Measurements from ENCODE around the gene CIAO2B.
"Not testable (repeated sequence)": the region's sequence is repeated elsewhere in the genome, so short reads cannot be mapped to it uniquely, and the experiment has no call there.

Gene CIAO2B

DNA sequence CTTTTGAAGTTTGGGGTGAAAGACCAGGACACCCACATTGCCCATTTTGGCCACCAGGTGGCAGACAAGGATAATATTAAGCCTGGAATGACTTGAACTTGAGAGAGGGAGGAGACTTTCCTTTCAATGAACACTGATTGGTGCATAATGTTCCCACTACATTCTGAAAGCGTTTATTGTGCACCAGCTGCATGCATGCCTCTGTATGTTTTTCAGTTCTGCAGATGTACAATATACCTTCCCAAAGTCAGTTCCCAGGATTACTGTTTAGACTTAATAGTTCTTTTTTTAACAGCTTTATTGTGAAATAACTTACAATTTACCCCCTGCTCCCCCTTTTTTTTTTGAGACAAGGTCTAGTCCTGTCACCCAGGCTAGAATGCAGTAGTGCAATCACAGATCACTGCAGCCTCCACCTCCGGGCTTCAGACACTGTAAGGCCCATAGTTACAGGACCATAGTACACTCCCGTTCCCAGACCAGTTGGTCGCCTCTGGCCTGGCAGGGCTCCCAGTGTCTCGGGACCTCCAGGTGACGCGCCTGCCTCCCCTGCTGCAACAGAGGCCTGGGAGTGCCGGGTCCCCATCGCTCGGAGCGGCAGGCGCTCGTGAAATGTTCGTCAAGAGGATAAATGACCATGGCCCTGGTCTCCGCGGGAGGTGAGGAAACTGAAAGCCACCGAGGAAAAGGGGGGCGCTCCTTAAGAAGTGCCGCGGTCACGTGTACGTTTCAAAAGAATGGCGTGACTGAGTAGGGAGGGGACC, 13.3 kb upstream of the CIAO2B start:
- Histone ChIP-seq H3K4me1 (no peaks in the 10 kb centered on the region; the same call in 1 of the 2 replicates), H3K9me3 (no peaks in the 10 kb centered on the region), H3K27me3 (no peaks in the 10 kb centered on the region), H3K4me3 (ENCODE audit: low read depth, low read length) (peak overlapping the region; percentile 56), H3K36me3 (peaks cover 5% of the 10 kb centered on the region; the same call in 1 of the 2 replicates)
- TF ChIP-seq, protein P1, sequence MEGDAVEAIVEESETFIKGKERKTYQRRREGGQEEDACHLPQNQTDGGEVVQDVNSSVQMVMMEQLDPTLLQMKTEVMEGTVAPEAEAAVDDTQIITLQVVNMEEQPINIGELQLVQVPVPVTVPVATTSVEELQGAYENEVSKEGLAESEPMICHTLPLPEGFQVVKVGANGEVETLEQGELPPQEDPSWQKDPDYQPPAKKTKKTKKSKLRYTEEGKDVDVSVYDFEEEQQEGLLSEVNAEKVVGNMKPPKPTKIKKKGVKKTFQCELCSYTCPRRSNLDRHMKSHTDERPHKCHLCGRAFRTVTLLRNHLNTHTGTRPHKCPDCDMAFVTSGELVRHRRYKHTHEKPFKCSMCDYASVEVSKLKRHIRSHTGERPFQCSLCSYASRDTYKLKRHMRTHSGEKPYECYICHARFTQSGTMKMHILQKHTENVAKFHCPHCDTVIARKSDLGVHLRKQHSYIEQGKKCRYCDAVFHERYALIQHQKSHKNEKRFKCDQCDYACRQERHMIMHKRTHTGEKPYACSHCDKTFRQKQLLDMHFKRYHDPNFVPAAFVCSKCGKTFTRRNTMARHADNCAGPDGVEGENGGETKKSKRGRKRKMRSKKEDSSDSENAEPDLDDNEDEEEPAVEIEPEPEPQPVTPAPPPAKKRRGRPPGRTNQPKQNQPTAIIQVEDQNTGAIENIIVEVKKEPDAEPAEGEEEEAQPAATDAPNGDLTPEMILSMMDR (IDR thresholded peaks at IDR 0.05; ENCODE audit: low read depth, low read length), result peak; percentile 87
- DNase-seq, result peak; percentile 78

DNA sequence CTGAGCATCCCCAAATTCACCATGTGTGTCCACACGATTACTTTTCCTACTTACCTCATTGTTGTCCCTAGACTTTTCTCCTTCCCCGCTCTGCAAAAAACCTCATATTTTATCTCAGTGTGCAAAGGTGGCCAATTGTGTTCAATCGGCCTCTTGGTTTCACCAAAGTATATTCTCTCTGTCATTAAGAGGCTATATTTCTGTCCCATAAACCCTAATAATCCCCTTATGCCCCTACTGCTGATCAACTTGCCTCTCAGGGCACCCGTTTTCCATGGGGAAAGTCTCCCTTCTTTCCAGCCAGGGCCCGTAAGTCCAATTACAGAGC, 12.7 kb upstream of the CIAO2B start:
- Histone ChIP-seq H3K36me3 (peaks cover 10% of the 10 kb centered on the region; the same call in 1 of the 2 replicates), H3K4me3 (ENCODE audit: low read depth, low read length) (no peak overlapping the region), H3K27me3 (no peaks in the 10 kb centered on the region), H3K4me1 (no peaks in the 10 kb centered on the region; the same call in 1 of the 2 replicates), H3K9me3 (no peaks in the 10 kb centered on the region)
- no peak for DNase-seq
- TF ChIP-seq, protein P1 (IDR thresholded peaks at IDR 0.05; ENCODE audit: low read depth, low read length), result no peak

DNA sequence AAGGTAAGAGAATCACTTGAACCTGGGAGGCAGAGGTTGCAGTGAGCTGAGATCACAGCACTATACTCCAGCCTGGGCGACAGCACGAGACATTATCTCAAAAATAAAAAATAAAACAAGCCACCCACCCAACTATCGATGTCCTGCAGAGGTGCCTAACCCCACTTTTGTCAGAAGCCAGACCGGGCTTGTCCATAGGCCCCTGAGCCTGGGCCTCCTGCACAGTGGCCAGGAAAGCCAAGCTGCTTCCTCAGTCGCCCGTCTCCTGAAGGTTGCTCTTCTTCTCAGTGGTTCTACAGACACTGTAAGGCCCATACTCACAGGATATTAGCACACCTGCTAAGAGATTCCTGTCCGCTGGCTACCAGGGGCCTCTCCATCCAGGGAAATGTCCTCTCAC, 12.3 kb upstream of the CIAO2B start:
- Histone ChIP-seq H3K9me3 (no peaks in the 10 kb centered on the region), H3K36me3 (peaks cover 12% of the 10 kb centered on the region), H3K4me3 (ENCODE audit: low read depth, low read length) (no peak overlapping the region), H3K27me3 (no peaks in the 10 kb centered on the region), H3K4me1 (no peaks in the 10 kb centered on the region; the same call in 1 of the 2 replicates)
- TF ChIP-seq, protein P1 (IDR thresholded peaks at IDR 0.05; ENCODE audit: low read depth, low read length), result no peak
- no peak for DNase-seq

DNA sequence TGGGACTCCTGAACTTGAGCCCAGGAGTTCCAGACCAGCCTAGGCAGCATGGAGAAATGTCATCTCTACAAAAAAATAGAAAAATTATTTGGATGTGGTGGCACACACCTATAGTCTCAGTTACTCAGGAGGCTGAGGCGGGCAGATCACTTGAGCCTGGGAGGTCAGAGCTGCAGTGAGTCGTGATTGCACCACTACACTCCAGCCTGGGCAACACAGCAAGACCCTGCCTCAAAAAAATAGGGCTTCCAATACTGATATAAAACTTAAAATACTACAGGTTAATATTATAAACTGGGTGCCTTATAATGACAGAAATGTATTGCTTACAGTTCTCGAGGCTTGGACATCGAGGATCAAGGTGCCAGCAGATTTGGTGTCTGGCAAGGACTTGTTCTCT, 11.7 kb upstream of the CIAO2B start:
- TF ChIP-seq, protein P1 (IDR thresholded peaks at IDR 0.05; ENCODE audit: low read depth, low read length), result no peak
- H3K9me3 ChIP-seq, result no peaks in the 10 kb centered on the region
- H3K4me1 ChIP-seq, result no peaks in the 10 kb centered on the region; the same call in 1 of the 2 replicates
- DNase-seq, result no peak
- H3K36me3 ChIP-seq, result peaks cover 18% of the 10 kb centered on the region
- no peak overlapping the region for H3K4me3 ChIP-seq (ENCODE audit: low read depth, low read length)
- H3K27me3 ChIP-seq, result no peaks in the 10 kb centered on the region

DNA sequence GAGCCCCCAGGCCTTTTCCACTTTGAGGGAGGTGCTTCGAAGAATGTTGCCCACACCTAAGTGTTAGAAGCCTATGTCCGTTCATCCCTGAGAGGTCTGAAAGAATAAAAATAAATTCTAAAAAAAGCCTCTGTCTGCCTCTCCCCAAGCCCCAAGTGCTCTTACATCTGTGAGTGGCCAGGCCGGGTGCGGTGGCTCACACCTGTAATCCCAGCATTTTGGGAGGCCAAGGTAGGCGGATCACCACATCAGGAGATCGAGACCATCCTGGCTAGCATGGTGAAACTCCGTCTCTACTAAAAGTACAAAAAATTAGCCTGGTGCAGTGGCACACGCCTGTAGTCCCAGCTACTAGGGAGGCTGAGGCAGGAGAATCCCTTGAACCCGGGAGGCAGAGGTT, 10.8 kb upstream of the CIAO2B start:
- H3K4me3 ChIP-seq (ENCODE audit: low read depth, low read length); DNase-seq; H3K9me3 ChIP-seq; H3K4me1 ChIP-seq; H3K27me3 ChIP-seq: not testable (repeated sequence)
- peaks cover 28% of the 10 kb centered on the region for H3K36me3 ChIP-seq

DNA sequence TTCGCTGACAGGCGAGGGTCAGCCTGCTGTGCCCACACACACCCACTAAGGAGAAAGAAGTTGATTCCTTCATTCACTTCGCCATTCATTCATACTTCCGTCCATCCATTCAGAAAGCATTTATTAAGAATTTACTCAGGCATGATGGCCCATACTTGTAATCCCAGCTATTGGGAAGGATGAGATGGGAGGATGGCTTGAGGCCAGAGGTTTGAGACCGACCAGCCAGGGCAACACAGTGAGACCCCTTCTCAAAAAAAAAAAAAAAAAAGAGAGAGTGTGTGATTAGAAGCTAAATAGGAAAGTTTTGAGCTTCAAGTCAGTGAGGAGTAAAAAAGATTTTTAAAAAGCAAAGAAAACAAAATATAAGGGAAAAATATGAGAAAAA, 9.8 kb upstream of the CIAO2B start:
- H3K36me3 ChIP-seq, result peaks cover 30% of the 10 kb centered on the region
- H3K9me3 ChIP-seq, result no peaks in the 10 kb centered on the region
- H3K27me3 ChIP-seq, result no peaks in the 10 kb centered on the region
- H3K4me3 ChIP-seq (ENCODE audit: low read depth, low read length), result no peak overlapping the region
- TF ChIP-seq, protein P1 (IDR thresholded peaks at IDR 0.05; ENCODE audit: low read depth, low read length), result no peak
- no peak for DNase-seq
- H3K4me1 ChIP-seq, result no peaks in the 10 kb centered on the region; the same call in 1 of the 2 replicates

Data from BE2C (cell line).